CD14-positive monocyte (primary cell): ENCODE data around the gene OTX1. TPM values are rescaled to one million over a fixed set of nuclear protein-coding genes. Genes with fewer than 3 reads are reported as not detected.

ENCODE experiments used
- DNase-seq, 3 donors: peaks; one replicate each; pipeline ENCODE4 v3.0.0-alpha.2; 2011 to 2022
- H2AFZ ChIP-seq: 2 replicates; pipeline ENCODE4 v1.6.0; 2012; ENCODE audit warnings: mild to moderate bottlenecking, low read depth, low read length, inconsistent platforms; ENCODE audit not compliant: insufficient read depth, poor library complexity, severe bottlenecking
- H3K27ac ChIP-seq, 2 donors: 1 replicate in 1 of 2; 2 replicates in 1 of 2; pipeline ENCODE4 v1.5.1; 2012 to 2013; ENCODE audit warnings: low read length in 2 of 2, control low read depth in 1 of 2, inconsistent platforms in 1 of 2, low read depth in 1 of 2, mild to moderate bottlenecking in 1 of 2
- H3K27me3 ChIP-seq, 2 donors: one replicate each; pipeline versions ENCODE4 v1.6.0 to v1.6.1; 2011 to 2013; ENCODE audit warnings: low read length in 2 of 2; ENCODE audit not compliant: control insufficient read depth in 2 of 2, insufficient read depth in 2 of 2
- H3K36me3 ChIP-seq, 2 donors: replicated peaks in 1 of 2; 1 replicate in 1 of 2; 2 replicates in 1 of 2; pipeline versions ENCODE4 v1.5.1 to v1.6.1; 2012 to 2013; ENCODE audit warnings: low read length in 2 of 2, control low read depth in 1 of 2, inconsistent platforms in 1 of 2, mild to moderate bottlenecking in 1 of 2; ENCODE audit not compliant: insufficient read depth in 2 of 2, control insufficient read depth in 1 of 2
- H3K4me1 ChIP-seq, 2 donors: 1 replicate in 1 of 2; 2 replicates in 1 of 2; pipeline versions ENCODE4 v1.5.1 to v1.6.1; 2012 to 2013; ENCODE audit warnings: low read length in 2 of 2, control low read depth in 1 of 2, inconsistent platforms in 1 of 2, mild to moderate bottlenecking in 1 of 2, moderate library complexity in 1 of 2; ENCODE audit not compliant: insufficient read depth in 2 of 2, control insufficient read depth in 1 of 2
- H3K4me2 ChIP-seq: replicated peaks from 2 replicates; pipeline ENCODE3; 2012; ENCODE audit warnings: low read length, moderate library complexity, mild to moderate bottlenecking; ENCODE audit not compliant: poor library complexity, severe bottlenecking; ENCODE audit errors: extremely low read depth
- H3K4me3 ChIP-seq, 3 experiments: fragments of 200-600 bp in 1 of 3; sonication (generic) in 1 of 3; replicated peaks in 1 of 3; 1 replicate in 2 of 3; 2 replicates in 1 of 3; pipeline ENCODE4 v1.5.1; 2011 to 2013; ENCODE audit warnings: low read length in 3 of 3, mild to moderate bottlenecking in 3 of 3, control low read depth in 2 of 3, low read depth in 2 of 3, inconsistent platforms in 1 of 3, moderate library complexity in 1 of 3
- H3K79me2 ChIP-seq: 2 replicates; pipeline ENCODE4 v1.6.0; 2012; ENCODE audit warnings: mild to moderate bottlenecking, control low read depth, inconsistent platforms, low read length, moderate library complexity; ENCODE audit not compliant: insufficient read depth
- H3K9ac ChIP-seq: 2 replicates; pipeline ENCODE4 v1.6.0; 2017; ENCODE audit warnings: low read length, mild to moderate bottlenecking; ENCODE audit not compliant: insufficient read depth, poor library complexity, severe bottlenecking
- H3K9me3 ChIP-seq, 2 donors: replicated peaks in 1 of 2; 1 replicate in 1 of 2; 2 replicates in 1 of 2; pipeline versions ENCODE4 v1.5.1 to v1.6.1; 2012 to 2013; ENCODE audit warnings: low read length in 2 of 2, control low read depth in 1 of 2; ENCODE audit not compliant: control insufficient read depth in 1 of 2, insufficient read depth in 1 of 2
- H4K20me1 ChIP-seq: 2 replicates; pipeline ENCODE4 v1.6.0; 2012; ENCODE audit warnings: mild to moderate bottlenecking, low read length, control low read depth, moderate library complexity; ENCODE audit not compliant: insufficient read depth
- H3K27ac Mint-ChIP-seq, 7 donors: one replicate each; pipeline ENCODE4 v1.8.0; 2020; ENCODE audit warnings: mild to moderate bottlenecking in 7 of 7, mixed read lengths in 7 of 7, moderate library complexity in 6 of 7, inconsistent platforms in 2 of 7
- H3K27me3 Mint-ChIP-seq, 3 donors: one replicate each; pipeline ENCODE4 v1.8.0; 2021 to 2022; ENCODE audit warnings: low read depth in 3 of 3, mild to moderate bottlenecking in 3 of 3, mixed read lengths in 3 of 3, moderate library complexity in 3 of 3, inconsistent platforms in 1 of 3
- H3K36me3 Mint-ChIP-seq, 2 donors: one replicate each; pipeline ENCODE4 v1.8.0; 2020; ENCODE audit warnings: mixed read lengths in 2 of 2, inconsistent platforms in 1 of 2, mild to moderate bottlenecking in 1 of 2
- H3K4me1 Mint-ChIP-seq: one replicate; pipeline ENCODE4 v1.8.0; 2020; ENCODE audit warnings: mild to moderate bottlenecking, mixed read lengths
- H3K4me3 Mint-ChIP-seq, 2 donors: one replicate each; pipeline ENCODE4 v1.8.0; 2020; ENCODE audit warnings: mild to moderate bottlenecking in 2 of 2, mixed read lengths in 2 of 2, moderate library complexity in 1 of 2
- H3K9me3 Mint-ChIP-seq, 7 donors: one replicate each; pipeline ENCODE4 v1.8.0; 2020 to 2022; ENCODE audit warnings: mixed read lengths in 7 of 7, mild to moderate bottlenecking in 6 of 7, moderate library complexity in 6 of 7, inconsistent platforms in 2 of 7
- CTCF ChIP-seq: fragments of 200-600 bp; IDR thresholded peaks from one replicate; pipeline ENCODE4 v1.8.0; 2022; ENCODE audit warnings: antibody characterized with exemption, mild to moderate bottlenecking
- WGBS: methylation state at CpG from one replicate; pipeline ENCODE4 v1.1.5; 2013; ENCODE audit warnings: missing lambda C conversion rate; ENCODE audit not compliant: insufficient coverage; 5-methylcytosine and 5-hydroxymethylcytosine counted together
- intact Hi-C, 2 donors: fragments of 100-400 bp; cut with micrococcal nuclease; formaldehyde crosslinking; loops; one replicate each; pipeline versions ENCODE4 v1.15.0 to v1.15.1; 2023
- polyA plus RNA-seq, 3 donors: library from polyadenylated mRNA; depleted of rRNA in 1 of 3; unstranded in 2 of 3; stranded (reverse) in 1 of 3; fragments of 300-500 nt in 2 of 3; fragments of >200 nt in 1 of 3; fragmentation: Illumina TruSeq in 2 of 3; gene quantifications; 1 replicate in 2 of 3; 2 replicates in 1 of 3; pipeline ENCODE4 v1.2.3, GENCODE V29; 2012 to 2021

OTX1 gene
- polyA plus RNA-seq, 3 donors = not detected

DNA sequence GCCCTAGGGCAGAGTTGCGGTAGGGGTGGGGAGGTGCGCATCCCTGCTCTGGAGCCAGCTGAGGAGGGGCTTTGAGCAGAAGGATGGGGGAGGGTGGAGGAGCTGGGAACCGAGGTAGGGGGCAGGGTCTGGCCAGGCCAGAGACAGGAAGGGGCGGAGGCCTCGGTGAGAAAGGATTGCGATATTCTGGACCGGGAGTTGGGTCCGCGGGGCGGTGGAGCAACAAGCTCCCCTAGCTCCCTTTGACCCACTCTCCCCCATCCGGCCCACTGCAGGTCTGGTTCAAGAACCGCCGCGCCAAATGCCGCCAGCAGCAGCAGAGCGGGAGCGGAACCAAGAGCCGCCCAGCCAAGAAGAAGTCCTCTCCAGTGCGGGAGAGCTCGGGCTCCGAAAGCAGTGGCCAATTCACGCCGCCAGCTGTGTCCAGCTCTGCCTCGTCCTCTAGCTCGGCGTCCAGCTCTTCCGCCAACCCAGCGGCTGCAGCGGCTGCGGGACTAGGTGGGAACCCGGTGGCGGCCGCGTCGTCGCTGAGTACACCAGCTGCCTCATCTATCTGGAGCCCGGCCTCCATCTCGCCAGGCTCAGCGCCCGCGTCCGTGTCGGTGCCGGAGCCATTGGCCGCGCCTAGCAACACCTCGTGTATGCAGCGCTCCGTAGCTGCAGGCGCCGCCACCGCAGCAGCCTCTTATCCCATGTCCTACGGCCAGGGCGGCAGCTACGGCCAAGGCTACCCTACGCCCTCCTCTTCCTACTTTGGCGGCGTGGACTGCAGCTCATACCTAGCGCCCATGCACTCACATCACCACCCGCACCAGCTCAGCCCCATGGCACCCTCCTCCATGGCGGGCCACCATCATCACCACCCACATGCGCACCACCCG, 4.8 kb downstream of the OTX1 start:
- peaks cover 94 to 100% (median 98%) of the 10 kb centered on the region in 3 donors for H3K27me3 Mint-ChIP-seq
- intact Hi-C loops = no loop called here
- no peak for DNase-seq

More for the DNA sequence above, 4.8 kb downstream of the OTX1 start:
- Histone ChIP-seq H3K9me3 (peaks cover 9 to 53% of the 10 kb centered on the region in 2 donors), H4K20me1 (no peaks in the 10 kb centered on the region), H2AFZ (peak overlapping the region; percentile 35), H3K4me3 (peak overlapping the region in 1 of 3 experiments; percentile 68), H3K79me2 (no peaks in the 10 kb centered on the region), H3K4me2 (peak overlapping the region; percentile 65), H3K27ac (no peak overlapping the region), H3K36me3 (no peaks in the 10 kb centered on the region), H3K9ac (no peak overlapping the region), H3K27me3 (peaks cover 92 to 98% of the 10 kb centered on the region in 2 donors), H3K4me1 (peaks cover 70 to 86% of the 10 kb centered on the region in 2 donors)
- peak overlapping the region; percentile 47 to 97 for H3K4me3 Mint-ChIP-seq
- peaks cover 0 to 60% (median 42%) of the 10 kb centered on the region in 7 donors for H3K9me3 Mint-ChIP-seq
- H3K4me1 Mint-ChIP-seq = peaks cover 82% of the 10 kb centered on the region
- no peak overlapping the region for H3K27ac Mint-ChIP-seq
- TF ChIP-seq CTCF = no peak
- WGBS = 4% methylated on average over 56 of the region's 63 CpGs
- peaks cover 18 to 37% of the 10 kb centered on the region in 2 donors for H3K36me3 Mint-ChIP-seq
